Glutamatergic neuron (in vitro differentiated cells): ENCODE measurements around the gene BRINP2. TPM values are rescaled to one million over a fixed set of nuclear protein-coding genes. Genes with fewer than 3 reads are reported as not detected.

Source experiments
- DNase-seq: peaks from one replicate; pipeline ENCODE4 v3.0.0; 2022
- H3K27ac Mint-ChIP-seq: one replicate; pipeline ENCODE4 v1.8.0; 2020; ENCODE audit warnings: mild to moderate bottlenecking, mixed read lengths, inconsistent platforms; ENCODE audit not compliant: unreplicated experiment
- H3K27me3 Mint-ChIP-seq: one replicate; pipeline ENCODE4 v1.8.0; 2020; ENCODE audit warnings: mild to moderate bottlenecking, moderate library complexity, mixed read lengths, inconsistent platforms; ENCODE audit not compliant: unreplicated experiment
- H3K36me3 Mint-ChIP-seq: one replicate; pipeline ENCODE4 v1.8.0; 2020; ENCODE audit warnings: mild to moderate bottlenecking, mixed read lengths, inconsistent platforms; ENCODE audit not compliant: unreplicated experiment
- H3K4me1 Mint-ChIP-seq: one replicate; pipeline ENCODE4 v1.8.0; 2020; ENCODE audit warnings: mild to moderate bottlenecking, low read depth, mixed read lengths, inconsistent platforms; ENCODE audit not compliant: unreplicated experiment
- H3K4me3 Mint-ChIP-seq: one replicate; pipeline ENCODE4 v1.8.0; 2020; ENCODE audit warnings: mild to moderate bottlenecking, mixed read lengths, inconsistent platforms; ENCODE audit not compliant: unreplicated experiment
- H3K9me3 Mint-ChIP-seq: one replicate; pipeline ENCODE4 v1.8.0; 2020; ENCODE audit warnings: mild to moderate bottlenecking, moderate library complexity, mixed read lengths, inconsistent platforms; ENCODE audit not compliant: unreplicated experiment
- total RNA-seq: library from RNA; stranded (reverse); fragmentation: NEBNext Ultra II Directional; extraction: Animal tissue kit (Norgen Biotek cat#: 25700); gene quantifications from one replicate; pipeline ENCODE4 v1.2.1, GENCODE V29; 2021; ENCODE audit not compliant: unreplicated experiment
- TF ChIP-seq, protein P1 (sequence below): fragments of 200-600 bp; sonication (generic); IDR thresholded peaks from one replicate; pipeline ENCODE4 v1.5.0; 2021; ENCODE audit not compliant: partially characterized antibody, unreplicated experiment

BRINP2 gene
- total RNA-seq, 1 donor from 2014 or later, result 1.7 TPM

DNA sequence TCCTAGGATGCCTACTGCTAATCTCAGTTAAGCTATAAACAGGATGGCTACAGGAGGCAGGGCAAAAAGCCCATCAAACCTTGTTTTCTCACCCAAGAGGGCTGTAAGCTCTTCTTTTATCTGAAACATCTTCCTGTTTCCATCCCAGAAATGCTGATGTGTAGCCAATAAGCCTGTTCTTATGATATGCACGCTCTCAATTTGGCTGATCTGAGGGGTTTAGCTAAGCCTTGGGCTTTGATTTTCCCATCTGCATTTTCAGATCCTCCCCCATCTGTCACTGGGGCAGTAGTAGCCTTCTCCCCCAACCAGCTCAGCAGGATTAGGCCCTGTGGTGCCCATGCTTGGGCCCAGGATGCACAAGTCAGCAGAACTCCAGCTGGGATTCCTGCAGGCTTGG, 105.0 kb downstream of the BRINP2 start:
- Mint-ChIP-seq H3K4me1 (no peaks in the 10 kb centered on the region), H3K36me3 (no peaks in the 10 kb centered on the region), H3K27ac (no peak overlapping the region), H3K27me3 (peaks cover 2% of the 10 kb centered on the region), H3K4me3 (no peak overlapping the region), H3K9me3 (peaks cover 2% of the 10 kb centered on the region)
- TF ChIP-seq, protein P1, sequence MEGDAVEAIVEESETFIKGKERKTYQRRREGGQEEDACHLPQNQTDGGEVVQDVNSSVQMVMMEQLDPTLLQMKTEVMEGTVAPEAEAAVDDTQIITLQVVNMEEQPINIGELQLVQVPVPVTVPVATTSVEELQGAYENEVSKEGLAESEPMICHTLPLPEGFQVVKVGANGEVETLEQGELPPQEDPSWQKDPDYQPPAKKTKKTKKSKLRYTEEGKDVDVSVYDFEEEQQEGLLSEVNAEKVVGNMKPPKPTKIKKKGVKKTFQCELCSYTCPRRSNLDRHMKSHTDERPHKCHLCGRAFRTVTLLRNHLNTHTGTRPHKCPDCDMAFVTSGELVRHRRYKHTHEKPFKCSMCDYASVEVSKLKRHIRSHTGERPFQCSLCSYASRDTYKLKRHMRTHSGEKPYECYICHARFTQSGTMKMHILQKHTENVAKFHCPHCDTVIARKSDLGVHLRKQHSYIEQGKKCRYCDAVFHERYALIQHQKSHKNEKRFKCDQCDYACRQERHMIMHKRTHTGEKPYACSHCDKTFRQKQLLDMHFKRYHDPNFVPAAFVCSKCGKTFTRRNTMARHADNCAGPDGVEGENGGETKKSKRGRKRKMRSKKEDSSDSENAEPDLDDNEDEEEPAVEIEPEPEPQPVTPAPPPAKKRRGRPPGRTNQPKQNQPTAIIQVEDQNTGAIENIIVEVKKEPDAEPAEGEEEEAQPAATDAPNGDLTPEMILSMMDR, result no peak
- no peak for DNase-seq

DNA sequence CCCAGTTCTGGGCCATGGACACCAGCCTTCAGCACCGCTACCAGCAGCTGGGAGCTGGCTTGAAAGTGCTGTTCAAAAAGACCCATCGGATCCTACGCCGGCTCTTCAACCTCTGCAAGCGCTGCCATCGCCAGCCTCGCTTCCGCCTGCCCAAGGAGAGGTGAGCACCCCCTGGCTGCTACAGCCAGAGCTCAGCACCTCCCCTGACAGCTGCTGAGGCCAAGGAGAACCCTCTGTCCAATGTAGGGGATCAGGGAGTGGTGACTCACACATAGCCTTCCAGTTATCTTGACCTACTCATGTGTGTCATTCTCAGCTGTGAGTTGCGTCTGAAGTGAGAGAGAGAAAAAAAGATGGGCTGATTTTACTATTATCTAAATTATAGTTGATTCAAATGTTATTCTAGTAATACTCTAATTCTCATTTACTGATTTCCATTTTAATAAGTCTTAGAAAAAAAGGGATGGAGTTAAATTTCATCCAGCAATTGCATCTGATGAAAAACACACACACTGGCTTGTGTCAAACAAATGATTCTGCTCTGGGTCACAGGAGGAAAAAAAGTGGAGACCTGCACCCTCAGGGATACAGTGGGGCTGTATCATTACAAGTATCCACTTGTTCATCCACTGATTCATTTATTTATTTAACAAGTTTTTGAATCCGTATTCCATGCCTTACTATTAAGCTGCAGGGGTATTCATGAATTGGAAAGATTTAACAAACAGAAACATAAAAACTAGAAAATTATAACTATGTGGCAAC, 108.0 kb downstream of the BRINP2 start:
- Mint-ChIP-seq H3K4me3 (no peak overlapping the region), H3K27ac (no peak overlapping the region), H3K36me3 (no peaks in the 10 kb centered on the region), H3K27me3 (peaks cover 2% of the 10 kb centered on the region), H3K4me1 (no peaks in the 10 kb centered on the region), H3K9me3 (no peaks in the 10 kb centered on the region)
- no peak for DNase-seq
- TF ChIP-seq, protein P1, result no peak

DNA sequence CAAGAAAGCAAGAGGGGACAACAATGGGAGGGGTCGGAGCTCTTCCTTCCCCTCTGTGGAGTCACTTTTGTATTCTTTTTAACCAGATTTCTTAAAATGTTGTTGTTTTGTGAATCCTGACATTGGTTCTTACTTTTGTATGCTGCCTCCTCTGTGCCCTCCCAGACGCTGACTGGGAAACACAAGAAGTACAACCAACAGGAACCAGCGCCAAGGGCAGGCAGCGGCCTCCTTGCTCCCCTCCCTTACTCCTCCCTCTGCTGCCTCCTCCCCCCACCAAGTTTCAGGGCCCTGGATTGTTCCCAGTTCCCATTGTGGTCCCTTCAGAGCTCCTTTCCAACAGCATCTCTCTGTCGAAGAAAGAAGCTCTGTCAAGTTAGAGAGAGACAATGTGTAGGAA, 111.1 kb downstream of the BRINP2 start:
- TF ChIP-seq, protein P1, result no peak
- no peaks in the 10 kb centered on the region for H3K36me3 Mint-ChIP-seq
- peaks cover 2% of the 10 kb centered on the region for H3K27me3 Mint-ChIP-seq
- no peak for DNase-seq
- H3K4me3 Mint-ChIP-seq, result no peak overlapping the region
- H3K4me1 Mint-ChIP-seq, result no peaks in the 10 kb centered on the region
- no peaks in the 10 kb centered on the region for H3K9me3 Mint-ChIP-seq
- H3K27ac Mint-ChIP-seq, result no peak overlapping the region

DNA sequence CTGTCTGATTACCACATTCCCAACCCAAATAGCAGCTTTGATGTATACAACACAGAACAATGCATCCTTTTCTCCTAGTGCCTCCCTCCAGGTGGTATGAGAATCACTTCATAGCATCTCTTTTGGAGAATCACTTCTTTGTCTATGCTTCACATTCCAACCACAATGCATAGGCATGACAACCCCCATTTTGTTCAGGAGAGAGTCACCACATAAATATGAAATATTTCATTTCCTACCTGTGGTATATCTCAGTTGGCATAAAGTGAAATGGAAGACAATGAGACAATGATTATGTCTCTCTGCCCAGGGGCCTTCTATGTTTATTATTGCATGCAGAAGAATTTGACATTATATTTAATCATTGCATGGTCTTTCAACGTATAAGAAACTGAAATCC, 112.2 kb downstream of the BRINP2 start:
- Mint-ChIP-seq H3K4me3 (no peak overlapping the region), H3K27me3 (peaks cover 4% of the 10 kb centered on the region)

DNA sequence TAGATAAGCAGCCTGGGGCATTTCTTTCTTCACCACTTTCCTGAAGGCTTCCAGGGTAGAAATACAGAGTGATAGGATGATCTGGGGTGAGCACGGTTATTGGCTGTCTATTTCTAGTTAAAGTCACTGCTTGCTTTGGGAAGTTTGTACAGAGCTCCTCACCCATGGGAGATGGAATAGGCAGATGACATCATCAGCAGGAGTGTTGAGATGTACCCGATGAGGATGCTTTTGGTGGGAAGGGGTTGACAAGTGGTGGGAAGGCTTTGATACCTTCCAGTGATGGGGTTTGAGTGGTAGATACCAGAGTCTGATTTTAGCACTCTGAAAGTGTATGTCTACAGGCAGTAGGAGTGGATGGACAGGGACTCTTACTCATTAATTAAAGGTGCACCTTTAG, 112.6 kb downstream of the BRINP2 start:
- peaks cover 4% of the 10 kb centered on the region for H3K27me3 Mint-ChIP-seq
- H3K36me3 Mint-ChIP-seq, result no peaks in the 10 kb centered on the region
- DNase-seq, result no peak
- H3K4me1 Mint-ChIP-seq, result no peaks in the 10 kb centered on the region
- TF ChIP-seq, protein P1, result no peak
- H3K9me3 Mint-ChIP-seq, result peaks cover 3% of the 10 kb centered on the region
- no peak overlapping the region for H3K27ac Mint-ChIP-seq
- no peak overlapping the region for H3K4me3 Mint-ChIP-seq

More for the DNA sequence above, 112.2 kb downstream of the BRINP2 start:
- Mint-ChIP-seq H3K4me1 (no peaks in the 10 kb centered on the region), H3K9me3 (peaks cover 3% of the 10 kb centered on the region), H3K27ac (no peak overlapping the region), H3K36me3 (no peaks in the 10 kb centered on the region)
- TF ChIP-seq, protein P1, result no peak
- no peak for DNase-seq
